Tibial artery (tissue), 4 donors: Measurements from ENCODE around the gene ERC2.

ENCODE experiments used
- DNase-seq, 2 donors: peaks; one replicate each; pipeline ENCODE4 v3.0.0-alpha.2; 2019
- H3K27ac ChIP-seq, 2 donors: fragments of 200-600 bp; sonication (generic) in 1 of 2; 1 replicate in 1 of 2; 2 replicates in 1 of 2; pipeline ENCODE4 v1.5.1; 2018 to 2019; ENCODE audit warnings: mild to moderate bottlenecking in 1 of 2
- H3K27me3 ChIP-seq, 2 donors: fragments of 200-600 bp; sonication (generic) in 1 of 2; one replicate each; pipeline versions ENCODE4 v1.5.1 to v1.6.0; 2016 to 2019
- H3K36me3 ChIP-seq, 3 donors: fragments of 200-600 bp; sonication (generic) in 2 of 3; one replicate each; pipeline ENCODE4 v1.5.1; 2016 to 2019; ENCODE audit warnings: mild to moderate bottlenecking in 2 of 3
- H3K4me1 ChIP-seq, 4 donors: fragments of 200-600 bp; sonication (generic) in 2 of 4; 1 replicate in 3 of 4; 2 replicates in 1 of 4; pipeline ENCODE4 v1.5.1; 2016 to 2019
- H3K4me3 ChIP-seq, 2 donors: fragments of 200-600 bp; sonication (generic) in 1 of 2; 1 replicate in 1 of 2; 2 replicates in 1 of 2; pipeline ENCODE4 v1.5.1; 2018 to 2019; ENCODE audit warnings: mild to moderate bottlenecking in 2 of 2
- H3K9me3 ChIP-seq, 3 donors: fragments of 200-600 bp; sonication (generic) in 1 of 3; one replicate each; pipeline ENCODE4 v1.5.1; 2016 to 2019
- intact Hi-C: fragments of 100-400 bp; cut with DNase I; formaldehyde crosslinking; loops from one replicate; pipeline ENCODE4 v1.15.0; 2023; ENCODE audit warnings: low total_unique reads
- TF ChIP-seq, protein P1 (sequence below), 2 experiments: fragments of 200-600 bp in 1 of 2; fragments of 450-650 bp in 1 of 2; IDR thresholded peaks; one replicate each; pipeline ENCODE4 v1.5.1; 2017 to 2019; ENCODE audit warnings: antibody characterized with exemption in 2 of 2, mild to moderate bottlenecking in 1 of 2, moderate library complexity in 1 of 2

ERC2 gene

DNA sequence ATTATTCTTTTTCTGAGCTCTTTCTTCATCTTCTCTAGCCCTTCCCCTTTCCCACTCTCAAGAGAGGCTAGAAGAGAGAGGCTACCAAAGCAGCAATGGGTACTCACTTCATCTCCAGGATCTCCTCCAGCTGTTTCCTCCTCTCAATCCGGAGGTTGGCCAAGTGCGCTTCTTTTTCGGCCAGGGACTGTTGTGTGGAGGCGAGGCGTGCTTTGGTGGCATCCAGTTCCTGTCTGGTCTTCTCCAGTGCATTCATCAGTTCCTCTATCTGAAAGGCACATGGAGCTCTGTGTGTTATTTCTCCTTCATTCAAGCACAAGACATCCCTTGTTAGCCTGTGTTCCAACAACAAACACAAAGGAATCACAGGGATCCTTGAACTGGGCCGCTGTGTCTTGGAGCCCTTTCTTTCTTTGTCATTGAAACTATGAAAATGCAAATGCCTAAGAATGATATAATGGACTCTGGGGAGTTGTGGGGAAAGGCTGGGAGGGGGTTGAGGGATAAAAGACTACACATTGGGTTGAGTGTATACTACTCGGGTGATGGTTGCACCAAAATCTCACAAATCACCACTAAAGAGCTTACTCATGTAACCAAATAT is 579.9 kb downstream of the ERC2 start:
- Histone ChIP-seq H3K9me3 (no peaks in the 10 kb centered on the region), H3K27ac (no peak overlapping the region), H3K4me3 (no peak overlapping the region), H3K27me3 (no peaks in the 10 kb centered on the region), H3K36me3 (no peaks in the 10 kb centered on the region), H3K4me1 (no peaks in the 10 kb centered on the region)
- intact Hi-C loops, result no loop called here
- TF ChIP-seq, protein P1, sequence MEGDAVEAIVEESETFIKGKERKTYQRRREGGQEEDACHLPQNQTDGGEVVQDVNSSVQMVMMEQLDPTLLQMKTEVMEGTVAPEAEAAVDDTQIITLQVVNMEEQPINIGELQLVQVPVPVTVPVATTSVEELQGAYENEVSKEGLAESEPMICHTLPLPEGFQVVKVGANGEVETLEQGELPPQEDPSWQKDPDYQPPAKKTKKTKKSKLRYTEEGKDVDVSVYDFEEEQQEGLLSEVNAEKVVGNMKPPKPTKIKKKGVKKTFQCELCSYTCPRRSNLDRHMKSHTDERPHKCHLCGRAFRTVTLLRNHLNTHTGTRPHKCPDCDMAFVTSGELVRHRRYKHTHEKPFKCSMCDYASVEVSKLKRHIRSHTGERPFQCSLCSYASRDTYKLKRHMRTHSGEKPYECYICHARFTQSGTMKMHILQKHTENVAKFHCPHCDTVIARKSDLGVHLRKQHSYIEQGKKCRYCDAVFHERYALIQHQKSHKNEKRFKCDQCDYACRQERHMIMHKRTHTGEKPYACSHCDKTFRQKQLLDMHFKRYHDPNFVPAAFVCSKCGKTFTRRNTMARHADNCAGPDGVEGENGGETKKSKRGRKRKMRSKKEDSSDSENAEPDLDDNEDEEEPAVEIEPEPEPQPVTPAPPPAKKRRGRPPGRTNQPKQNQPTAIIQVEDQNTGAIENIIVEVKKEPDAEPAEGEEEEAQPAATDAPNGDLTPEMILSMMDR (IDR thresholded peaks at IDR 0.05), result no peak
- no peak for DNase-seq

GRCh38 chr3:55885721-55886120 is 582.5 kb downstream of the ERC2 start:
- Histone ChIP-seq H3K4me1 (no peaks in the 10 kb centered on the region), H3K27ac (no peak overlapping the region), H3K9me3 (no peaks in the 10 kb centered on the region), H3K36me3 (no peaks in the 10 kb centered on the region), H3K27me3 (no peaks in the 10 kb centered on the region), H3K4me3 (no peak overlapping the region)
- TF ChIP-seq, protein P1 (IDR thresholded peaks at IDR 0.05), result no peak
- no peak for DNase-seq
- intact Hi-C loops, result no loop called here

DNA sequence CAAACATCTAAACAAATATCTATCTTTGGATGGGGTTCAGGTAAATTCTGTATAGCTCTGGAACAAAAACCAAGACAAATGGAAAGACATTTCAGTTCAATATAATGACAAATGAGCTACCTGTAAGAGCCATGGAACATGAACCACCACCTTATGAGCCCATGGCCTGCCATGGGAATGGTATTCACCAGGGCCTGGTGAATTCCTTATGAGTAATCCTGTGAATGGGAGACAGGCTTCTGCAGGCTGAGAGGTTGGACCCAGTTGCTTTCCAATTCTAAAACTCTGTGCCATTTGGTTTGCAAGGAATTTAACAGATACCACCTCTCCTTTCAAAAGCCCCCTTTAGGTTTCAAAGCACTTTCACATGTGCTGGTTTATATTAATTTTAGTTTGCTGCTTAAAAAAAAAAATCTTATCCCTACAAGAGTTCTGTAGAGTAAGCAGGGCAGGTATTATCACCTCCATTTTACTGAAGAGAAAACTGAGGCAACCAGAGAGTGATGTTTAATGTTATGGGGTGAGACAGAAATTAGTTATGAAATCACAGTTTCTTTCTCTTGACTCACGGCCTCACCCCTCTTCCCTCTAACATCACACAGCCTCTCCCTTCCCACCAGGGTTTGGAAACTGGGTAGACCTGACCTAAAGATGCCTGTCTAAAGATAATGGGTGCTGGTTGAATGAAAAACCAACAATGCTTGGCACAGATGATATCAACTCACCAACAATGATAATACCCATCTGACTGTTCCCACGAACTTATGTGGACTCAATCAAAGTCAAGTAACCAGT is 583.6 kb downstream of the ERC2 start:
- H3K4me3 ChIP-seq, result no peak overlapping the region
- no peak for DNase-seq
- no peaks in the 10 kb centered on the region for H3K4me1 ChIP-seq
- TF ChIP-seq, protein P1 (IDR thresholded peaks at IDR 0.05), result no peak
- no peaks in the 10 kb centered on the region for H3K27me3 ChIP-seq
- intact Hi-C loops, result no loop called here
- no peaks in the 10 kb centered on the region for H3K9me3 ChIP-seq
- H3K36me3 ChIP-seq, result no peaks in the 10 kb centered on the region
- H3K27ac ChIP-seq, result no peak overlapping the region

GRCh38 chr3:55884066-55884465 is 584.2 kb downstream of the ERC2 start:
- H3K36me3 ChIP-seq, result no peaks in the 10 kb centered on the region
- no peak overlapping the region for H3K4me3 ChIP-seq
- no peak for DNase-seq
- intact Hi-C loops, result no loop called here
- H3K9me3 ChIP-seq, result no peaks in the 10 kb centered on the region
- H3K27me3 ChIP-seq, result no peaks in the 10 kb centered on the region
- H3K4me1 ChIP-seq, result no peaks in the 10 kb centered on the region
- H3K27ac ChIP-seq, result no peak overlapping the region
- TF ChIP-seq, protein P1 (IDR thresholded peaks at IDR 0.05), result no peak

DNA sequence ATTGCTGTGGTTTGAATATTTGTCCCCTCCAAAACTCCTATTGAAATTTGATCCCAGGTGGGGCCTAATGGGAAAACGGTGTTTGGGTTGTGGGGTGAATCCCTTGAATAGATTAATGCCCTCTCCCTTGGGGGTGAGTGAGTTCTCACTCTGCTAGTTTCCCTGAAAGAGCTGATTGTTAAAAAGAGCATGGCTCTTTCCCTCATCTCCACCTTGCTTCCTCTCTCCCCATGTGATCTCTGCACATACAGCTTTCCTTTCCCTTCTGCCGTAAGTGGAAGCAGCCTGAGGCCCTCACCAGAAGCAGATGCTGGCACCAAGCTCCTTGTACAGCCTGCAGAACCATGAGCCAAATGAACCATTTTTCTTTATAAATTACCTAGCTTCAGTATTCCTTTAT is 586.3 kb downstream of the ERC2 start:
- Histone ChIP-seq H3K36me3 (no peaks in the 10 kb centered on the region), H3K4me3 (no peak overlapping the region), H3K27ac (no peak overlapping the region), H3K4me1 (no peaks in the 10 kb centered on the region), H3K27me3 (no peaks in the 10 kb centered on the region), H3K9me3 (no peaks in the 10 kb centered on the region)
- intact Hi-C loops, result no loop called here
- TF ChIP-seq, protein P1 (IDR thresholded peaks at IDR 0.05), result no peak
- DNase-seq, result no peak
